GM12878 (cell line): ENCODE results near the gene SCARB1. TPM values are rescaled to one million over a fixed set of nuclear protein-coding genes. Genes with fewer than 3 reads are reported as not detected.

ENCODE experiments used
- ATAC-seq: fragments of 200-7000 bp; cut with Tn5 transposase; 3 replicates; pipeline ENCODE4 v1.9.1; 2020; ENCODE audit warnings: mild to moderate bottlenecking, moderate library complexity
- BruUV-seq: library from RNA; stranded (reverse); fragments of 400-500 nt; replicated peaks from 2 replicates; lab custom pipeline; 2021; lab: Mats Ljungman, UMichigan
- CTCF ChIA-PET: fragments of 300-600 bp; sonication (Branson Sonifier 250); formaldehyde crosslinking; extraction: SDS; loops from one replicate; lab custom pipeline; 2021; ENCODE audit warnings: inconsistent platforms; lab: Yijun Ruan, JAX
- POLR2A ChIA-PET: fragments of 350-600 bp; formaldehyde crosslinking; extraction: SDS; loops from one replicate; lab custom pipeline; 2021; ENCODE audit warnings: inconsistent platforms; lab: Charles Lee
- RAD21 ChIA-PET: fragments of 300-600 bp; sonication (Branson Sonifier 250); formaldehyde crosslinking; loops from one replicate; lab custom pipeline; 2023; ENCODE audit warnings: antibody characterized with exemption; ENCODE audit not compliant: unreplicated experiment; lab: Charles Lee
- SMC1A ChIA-PET: fragments of 300-600 bp; sonication (Branson Sonifier 250); formaldehyde crosslinking; loops from one replicate; lab custom pipeline; 2023; ENCODE audit not compliant: unreplicated experiment, uncharacterized antibody; lab: Charles Lee
- DNase-seq: peaks from one replicate; pipeline ENCODE4 v3.0.0-alpha.2; 2011; ENCODE audit warnings: low read depth, low spot score
- FAIRE-seq: peaks from 3 replicates; lab custom pipeline; 2011; peaks lifted over from hg19 to GRCh38; lab: Jason Lieb, UNC
- H2AFZ ChIP-seq: 2 replicates; pipeline ENCODE4 v1.6.0; 2011; ENCODE audit warnings: low read depth, low read length, control low read depth; ENCODE audit not compliant: control insufficient read depth
- H3K27ac ChIP-seq: 2 replicates; pipeline ENCODE4 v1.5.1; 2011; ENCODE audit warnings: control low read depth; ENCODE audit not compliant: control insufficient read depth, insufficient read depth
- H3K27me3 ChIP-seq, 2 experiments: replicated peaks in 1 of 2; 2 replicates each; pipeline versions ENCODE4 v1.6.0 to v1.6.1; 2011; ENCODE audit warnings: low read length in 1 of 2; ENCODE audit not compliant: control insufficient read depth in 2 of 2, insufficient read depth in 2 of 2
- H3K36me3 ChIP-seq, 2 experiments: 2 replicates each; pipeline ENCODE4 v1.5.1; 2011; ENCODE audit warnings: low read length in 1 of 2; ENCODE audit not compliant: control insufficient read depth in 2 of 2, insufficient read depth in 2 of 2
- H3K4me1 ChIP-seq: 2 replicates; pipeline ENCODE4 v1.6.1; 2011; ENCODE audit warnings: mild to moderate bottlenecking, low read length, moderate library complexity, mixed read lengths; ENCODE audit not compliant: control insufficient read depth, insufficient read depth
- H3K4me2 ChIP-seq: 2 replicates; pipeline ENCODE4 v1.6.0; 2011; ENCODE audit warnings: control low read depth; ENCODE audit not compliant: control insufficient read depth, insufficient read depth
- H3K4me3 ChIP-seq: fragments of 200-600 bp; sonication (generic); 2 replicates; pipeline ENCODE4 v1.5.1; 2016
- H3K79me2 ChIP-seq: 2 replicates; pipeline ENCODE4 v1.6.0; 2011; ENCODE audit warnings: low read length; ENCODE audit not compliant: control insufficient read depth, insufficient read depth
- H3K9ac ChIP-seq: 2 replicates; pipeline ENCODE4 v1.8.0; 2011; ENCODE audit warnings: low read length, control low read depth, mixed read lengths; ENCODE audit not compliant: control insufficient read depth, insufficient read depth
- H3K9me3 ChIP-seq: replicated peaks from 3 replicates; pipeline ENCODE4 v1.5.1; 2011; ENCODE audit warnings: mild to moderate bottlenecking, low read length; ENCODE audit not compliant: control insufficient read depth, insufficient read depth
- H4K20me1 ChIP-seq: 2 replicates; pipeline ENCODE4 v1.6.0; 2011; ENCODE audit not compliant: control insufficient read depth, insufficient read depth
- CBX5 ChIP-seq: sonication (generic); IDR thresholded peaks from 2 replicates; pipeline ENCODE4 v1.6.1; 2016; ENCODE audit warnings: low read depth, moderate library complexity, mild to moderate bottlenecking, inconsistent platforms
- CHD2 ChIP-seq: IDR thresholded peaks from 2 replicates; pipeline ENCODE4 v1.6.1; 2011; ENCODE audit warnings: low read depth, low read length, improper control_type of control experiment, borderline replicate concordance
- CREB1 ChIP-seq: IDR thresholded peaks from 2 replicates; pipeline ENCODE4 v1.6.1; 2012; ENCODE audit warnings: low read depth, mild to moderate bottlenecking, inconsistent platforms
- DPF2 ChIP-seq: fragments of 450-650 bp; IDR thresholded peaks from 2 replicates; pipeline ENCODE4 v1.6.1; 2017; ENCODE audit warnings: mild to moderate bottlenecking
- GABPA ChIP-seq: IDR thresholded peaks from 2 replicates; pipeline ENCODE4 v1.6.1; 2014; ENCODE audit warnings: antibody characterized with exemption, low read depth, mild to moderate bottlenecking, inconsistent platforms
- HDAC2 ChIP-seq: fragments of 200-600 bp; sonication (generic); IDR thresholded peaks from 2 replicates; pipeline ENCODE4 v1.6.1; 2017
- HDAC6 ChIP-seq: fragments of 200-600 bp; sonication (generic); IDR thresholded peaks from one replicate; pipeline ENCODE4 v1.8.0; 2017; ENCODE audit warnings: antibody characterized with exemption; ENCODE audit not compliant: unreplicated experiment
- KDM1A ChIP-seq: fragments of 200-600 bp; sonication (generic); IDR thresholded peaks from 2 replicates; pipeline ENCODE4 v1.6.1; 2016; ENCODE audit warnings: borderline replicate concordance
- MEF2B ChIP-seq: fragments of 450-650 bp; IDR thresholded peaks from 2 replicates; pipeline ENCODE4 v1.6.1; 2018; ENCODE audit warnings: mild to moderate bottlenecking, moderate library complexity; ENCODE audit not compliant: partially characterized antibody, poor library complexity, severe bottlenecking
- MTA2 ChIP-seq: fragments of 450-650 bp; IDR thresholded peaks from 2 replicates; pipeline ENCODE4 v1.6.1; 2016; ENCODE audit warnings: low read depth, mild to moderate bottlenecking, moderate library complexity
- MYB ChIP-seq: fragments of 150-350 bp; IDR thresholded peaks from 2 replicates; pipeline ENCODE4 v1.6.1; 2014; ENCODE audit warnings: mild to moderate bottlenecking, low read depth, low read length, borderline replicate concordance
- NFIC ChIP-seq: IDR thresholded peaks from 2 replicates; pipeline ENCODE4 v1.6.1; 2012; ENCODE audit warnings: low read depth, mild to moderate bottlenecking, inconsistent platforms, low read length, moderate library complexity
- RAD21 ChIP-seq: IDR thresholded peaks from 2 replicates; pipeline ENCODE4 v1.6.1; 2011; ENCODE audit warnings: mild to moderate bottlenecking, low read depth, low read length, moderate library complexity; ENCODE audit not compliant: insufficient read depth
- RFX5 ChIP-seq: IDR thresholded peaks from 2 replicates; pipeline ENCODE4 v1.6.1; 2011; ENCODE audit warnings: low read depth, low read length, improper control_type of control experiment
- SMAD1 ChIP-seq: fragments of 450-650 bp; IDR thresholded peaks from 2 replicates; pipeline ENCODE4 v1.6.1; 2018; ENCODE audit warnings: mild to moderate bottlenecking, low read depth; ENCODE audit not compliant: partially characterized antibody
- SMC3 ChIP-seq: IDR thresholded peaks from 2 replicates; pipeline ENCODE4 v1.6.1; 2011; ENCODE audit warnings: low read length, improper control_type of control experiment, borderline replicate concordance
- TCF12 ChIP-seq: IDR thresholded peaks from 2 replicates; pipeline ENCODE4 v1.6.1; 2011; ENCODE audit warnings: low read depth, mild to moderate bottlenecking, low read length
- WRNIP1 ChIP-seq: IDR thresholded peaks from 2 replicates; pipeline ENCODE4 v1.6.1; 2011; ENCODE audit warnings: low read depth, low read length, improper control_type of control experiment, borderline replicate concordance
- ZBED1 ChIP-seq: IDR thresholded peaks from 2 replicates; pipeline ENCODE4 v1.6.1; 2016; ENCODE audit warnings: borderline replicate concordance
- WGBS: methylation state at CpG from one replicate; pipeline ENCODE4 v1.1.6; 2016; ENCODE audit warnings: low lambda C conversion rate; ENCODE audit not compliant: insufficient replicate concordance, insufficient coverage; ENCODE audit errors: missing lambda C conversion rate; 5-methylcytosine and 5-hydroxymethylcytosine counted together
- in situ Hi-C: fragments of 300-500 bp; cut with MboI; formaldehyde crosslinking; loops from 9 replicates; pipeline ENCODE4 v1.14.3; 2018; ENCODE audit warnings: mixed read lengths
- intact Hi-C: fragments of 100-400 bp; cut with micrococcal nuclease; formaldehyde crosslinking; loops from one replicate; pipeline ENCODE4 v1.14.2; 2022; ENCODE audit not compliant: unreplicated experiment
- polyA plus RNA-seq, 11 experiments: library from polyadenylated mRNA; depleted of rRNA in 4 of 11; unstranded in 6 of 11; stranded (reverse) in 5 of 11; fragments of >200 nt; fragmentation: Nextera tagmentation in 4 of 11; fragmentation: Illumina TruSeq in 1 of 11; extraction: Ambion mirVana in 4 of 11; extraction: Trizol in 1 of 11; gene quantifications; 1 replicate in 1 of 11; 2 replicates in 10 of 11; pipeline versions ENCODE4 v1.2.1 to v1.2.3, GENCODE V29; 2011 to 2016; ENCODE audit warnings: inconsistent platforms in 2 of 11, missing spikeins in 2 of 11, low read depth in 1 of 11
- total RNA-seq, 4 experiments: library from RNA; depleted of rRNA in 3 of 4; stranded (reverse); fragments of >200 nt in 3 of 4; fragmentation: Illumina TruSeq in 1 of 4; extraction: Trizol in 1 of 4; gene quantifications; 2 replicates each; pipeline versions ENCODE4 v1.2.1 to v1.2.3, GENCODE V29; 2013 to 2021
- TF ChIP-seq, protein P1 (sequence below), 3 experiments: IDR thresholded peaks in 2 of 3; conservative IDR thresholded peaks in 1 of 3; 2 replicates each; pipeline ENCODE4 v1.5.1; 2011; ENCODE audit warnings: low read depth in 3 of 3, low read length in 3 of 3, mild to moderate bottlenecking in 3 of 3, control low read depth in 2 of 3, moderate library complexity in 2 of 3, inconsistent platforms in 1 of 3, mixed read lengths in 1 of 3; ENCODE audit not compliant: control insufficient read depth in 2 of 3, insufficient read depth in 1 of 3; ENCODE audit errors: extremely low read depth in 1 of 3
- TF ChIP-seq, protein P2 (sequence below): fragments of 450-650 bp; IDR thresholded peaks from 2 replicates; pipeline ENCODE4 v1.6.1; 2018; ENCODE audit warnings: borderline replicate concordance, mild to moderate bottlenecking; ENCODE audit not compliant: partially characterized antibody

SCARB1 gene
- total and polyA plus RNA-seq, 10 of the 15 experiments (the other 5 are each of a cell fraction or from before 2014, with no cell fraction given): 0.34 to 104 (median 63.1) TPM

GRCh38 chr12:124764451-124764850 lies 99.2 kb downstream of the SCARB1 start (continued):
- TF ChIP-seq, protein P1, sequence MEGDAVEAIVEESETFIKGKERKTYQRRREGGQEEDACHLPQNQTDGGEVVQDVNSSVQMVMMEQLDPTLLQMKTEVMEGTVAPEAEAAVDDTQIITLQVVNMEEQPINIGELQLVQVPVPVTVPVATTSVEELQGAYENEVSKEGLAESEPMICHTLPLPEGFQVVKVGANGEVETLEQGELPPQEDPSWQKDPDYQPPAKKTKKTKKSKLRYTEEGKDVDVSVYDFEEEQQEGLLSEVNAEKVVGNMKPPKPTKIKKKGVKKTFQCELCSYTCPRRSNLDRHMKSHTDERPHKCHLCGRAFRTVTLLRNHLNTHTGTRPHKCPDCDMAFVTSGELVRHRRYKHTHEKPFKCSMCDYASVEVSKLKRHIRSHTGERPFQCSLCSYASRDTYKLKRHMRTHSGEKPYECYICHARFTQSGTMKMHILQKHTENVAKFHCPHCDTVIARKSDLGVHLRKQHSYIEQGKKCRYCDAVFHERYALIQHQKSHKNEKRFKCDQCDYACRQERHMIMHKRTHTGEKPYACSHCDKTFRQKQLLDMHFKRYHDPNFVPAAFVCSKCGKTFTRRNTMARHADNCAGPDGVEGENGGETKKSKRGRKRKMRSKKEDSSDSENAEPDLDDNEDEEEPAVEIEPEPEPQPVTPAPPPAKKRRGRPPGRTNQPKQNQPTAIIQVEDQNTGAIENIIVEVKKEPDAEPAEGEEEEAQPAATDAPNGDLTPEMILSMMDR (IDR thresholded peaks at IDR 0.05 in 2 of 3, conservative IDR thresholded peaks at IDR 0.05 in 1 of 3; ENCODE audit: control insufficient read depth in 2 of 3, extremely low read depth in 1 of 3, insufficient read depth in 1 of 3, low read depth in 3 of 3, low read length in 3 of 3): peak; percentile 37 to 80 (median 68); a peak in 5 of 6 replicates
- TF ChIP-seq RAD21 (peak; percentile 48), HDAC2 (no peak), SMC3 (peak; percentile 20; the same call in 1 of the 2 replicates), HDAC6 (no peak), CHD2 (no peak), KDM1A (no peak)
- TF ChIP-seq, all 136 proteins: peak for 6

- no peak for FAIRE-seq
- DNase-seq: no peak
- Histone ChIP-seq H4K20me1 (no peaks in the 10 kb centered on the region), H3K4me1 (peaks cover 5% of the 10 kb centered on the region), H2AFZ (no peak overlapping the region), H3K27me3 (no peaks in the 10 kb centered on the region), H3K36me3 (no peaks in the 10 kb centered on the region), H3K4me3 (no peak overlapping the region), H3K9ac (no peak overlapping the region), H3K27ac (no peak overlapping the region), H3K9me3 (peaks cover 10% of the 10 kb centered on the region; the same call in 2 of the 3 replicates), H3K4me2 (no peak overlapping the region), H3K79me2 (no peaks in the 10 kb centered on the region)
- ATAC-seq: no peak
- in situ Hi-C loops (loop anchor here (25.0 kb wide), 1 partner anchor 401 kb away; no protein-coding TSS in a partner anchor), intact Hi-C loops (no loop called here)
- ChIA-PET CTCF (interaction anchor here (1.1 to 11.7 kb wide), 8 partner anchors 16 to 734 kb away, joined by 3 to 116 read pairs (median 6); no protein-coding TSS in a partner anchor), SMC1A (interaction anchor here (0.9 to 4.9 kb wide), 5 partner anchors 8 to 728 kb away, joined by 3 to 37 read pairs (median 6); no protein-coding TSS in a partner anchor), POLR2A (no interaction called here), RAD21 (interaction anchor here (0.5 kb wide), 1 partner anchor 200 kb away, joined by 3 read pairs; no protein-coding TSS in a partner anchor)
- 51% methylated on average over 5 of the region's 5 CpGs for WGBS
- BruUV-seq: no TSS peak
- no peak for TF ChIP-seq TCF12
- TF ChIP-seq DPF2: no peak
- TF ChIP-seq CREB1: no peak
- no peak for TF ChIP-seq SMAD1
- no peak for TF ChIP-seq ZBED1
- TF ChIP-seq NFIC: no peak
- peak; percentile 63 for TF ChIP-seq MEF2B
- no peak for TF ChIP-seq WRNIP1
- TF ChIP-seq RFX5: no peak
- TF ChIP-seq GABPA: no peak
- TF ChIP-seq MYB: no peak
- TF ChIP-seq MTA2: peak; percentile 60; the same call in 1 of the 2 replicates
- TF ChIP-seq CBX5: no peak
- TF ChIP-seq KDM1A: no peak
- TF ChIP-seq, protein P2, sequence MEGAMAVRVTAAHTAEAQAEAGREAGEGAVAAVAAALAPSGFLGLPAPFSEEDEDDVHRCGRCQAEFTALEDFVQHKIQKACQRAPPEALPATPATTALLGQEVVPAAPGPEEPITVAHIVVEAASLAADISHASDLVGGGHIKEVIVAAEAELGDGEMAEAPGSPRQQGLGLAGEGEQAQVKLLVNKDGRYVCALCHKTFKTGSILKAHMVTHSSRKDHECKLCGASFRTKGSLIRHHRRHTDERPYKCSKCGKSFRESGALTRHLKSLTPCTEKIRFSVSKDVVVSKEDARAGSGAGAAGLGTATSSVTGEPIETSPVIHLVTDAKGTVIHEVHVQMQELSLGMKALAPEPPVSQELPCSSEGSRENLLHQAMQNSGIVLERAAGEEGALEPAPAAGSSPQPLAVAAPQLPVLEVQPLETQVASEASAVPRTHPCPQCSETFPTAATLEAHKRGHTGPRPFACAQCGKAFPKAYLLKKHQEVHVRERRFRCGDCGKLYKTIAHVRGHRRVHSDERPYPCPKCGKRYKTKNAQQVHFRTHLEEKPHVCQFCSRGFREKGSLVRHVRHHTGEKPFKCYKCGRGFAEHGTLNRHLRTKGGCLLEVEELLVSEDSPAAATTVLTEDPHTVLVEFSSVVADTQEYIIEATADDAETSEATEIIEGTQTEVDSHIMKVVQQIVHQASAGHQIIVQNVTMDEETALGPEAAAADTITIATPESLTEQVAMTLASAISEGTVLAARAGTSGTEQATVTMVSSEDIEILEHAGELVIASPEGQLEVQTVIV: no peak
Measured at GRCh38 chr12:124763594-124763979, 100.1 kb downstream of the SCARB1 start.
